ENCODE data around the gene FOXN3.

The FOXN3 gene

GRCh38 chr14:89378119-89378518 is 38.9 kb downstream of the FOXN3 start:
- Histone ChIP-seq H3K27me3 (no peaks in the 10 kb centered on the region), H3K4me1 (peaks cover 0 to 49% (median 7%) of the 10 kb centered on the region in 4 donors), H3K27ac (peak overlapping the region in 1 of 2 donors; percentile 46), H3K4me3 (no peak overlapping the region), H3K9me3 (no peaks in the 10 kb centered on the region), H3K36me3 (no peaks in the 10 kb centered on the region)
- no peak for TF ChIP-seq CTCF (IDR thresholded peaks at IDR 0.05)
- no peak for DNase-seq
- intact Hi-C loops (cut with DNase I; ENCODE audit: low total_unique reads), result no loop called here

GRCh38 chr14:89377544-89377943 is 39.5 kb downstream of the FOXN3 start:
- intact Hi-C loops (cut with DNase I; ENCODE audit: low total_unique reads), result no loop called here
- Histone ChIP-seq H3K9me3 (no peaks in the 10 kb centered on the region), H3K4me1 (peaks cover 0 to 51% (median 11%) of the 10 kb centered on the region in 4 donors), H3K4me3 (no peak overlapping the region), H3K27ac (no peak overlapping the region), H3K36me3 (no peaks in the 10 kb centered on the region), H3K27me3 (no peaks in the 10 kb centered on the region)
- no peak for DNase-seq
- no peak for TF ChIP-seq CTCF (IDR thresholded peaks at IDR 0.05)

- no peak for DNase-seq
- Histone ChIP-seq H3K27ac (no peak overlapping the region), H3K36me3 (no peaks in the 10 kb centered on the region), H3K9me3 (no peaks in the 10 kb centered on the region), H3K4me1 (peaks cover 0 to 58% (median 25%) of the 10 kb centered on the region in 4 donors), H3K27me3 (no peaks in the 10 kb centered on the region), H3K4me3 (no peak overlapping the region)
- TF ChIP-seq CTCF (IDR thresholded peaks at IDR 0.05), result no peak
- intact Hi-C loops (cut with DNase I; ENCODE audit: low total_unique reads), result loop anchor here (5.0 kb wide), 1 partner anchor 32 kb away; no protein-coding TSS in a partner anchor
Observed at GRCh38 chr14:89374908-89375307, 42.1 kb downstream of the FOXN3 start.

- H3K9me3 ChIP-seq, result no peaks in the 10 kb centered on the region
- no peak overlapping the region for H3K27ac ChIP-seq
- H3K4me1 ChIP-seq, result peaks cover 0 to 58% (median 30%) of the 10 kb centered on the region in 4 donors
Observed at GRCh38 chr14:89373185-89373584, 43.8 kb downstream of the FOXN3 start.

GRCh38 chr14:89372512-89372883 is 44.5 kb downstream of the FOXN3 start:
- no peak for TF ChIP-seq CTCF (IDR thresholded peaks at IDR 0.05)
- Histone ChIP-seq H3K4me3 (no peak overlapping the region), H3K27me3 (no peaks in the 10 kb centered on the region), H3K36me3 (no peaks in the 10 kb centered on the region), H3K27ac (no peak overlapping the region), H3K4me1 (peaks cover 0 to 58% (median 33%) of the 10 kb centered on the region in 4 donors), H3K9me3 (no peaks in the 10 kb centered on the region)
- intact Hi-C loops (cut with DNase I; ENCODE audit: low total_unique reads), result loop anchor here (5.0 kb wide), 1 partner anchor 35 kb away; no protein-coding TSS in a partner anchor
- DNase-seq, result no peak

More at GRCh38 chr14:89373185-89373584, 43.8 kb downstream of the FOXN3 start:
- intact Hi-C loops (cut with DNase I; ENCODE audit: low total_unique reads), result loop anchor here (5.0 kb wide), 1 partner anchor 34 kb away; no protein-coding TSS in a partner anchor
- H3K36me3 ChIP-seq, result no peaks in the 10 kb centered on the region
- H3K4me3 ChIP-seq, result no peak overlapping the region
- TF ChIP-seq CTCF (IDR thresholded peaks at IDR 0.05), result no peak
- H3K27me3 ChIP-seq, result no peaks in the 10 kb centered on the region
- no peak for DNase-seq
